AG04449 (cell line): Measurements from ENCODE around the gene RAB24.

Experiments
- CTCF ChIA-PET: fragments of 350-600 bp; formaldehyde crosslinking; extraction: SDS; loops from one replicate; lab custom pipeline; 2021; ENCODE audit warnings: antibody characterized with exemption; lab: Yijun Ruan, JAX
- POLR2A ChIA-PET: fragments of 400-600, 350-600 bp; formaldehyde crosslinking; extraction: SDS; loops from one replicate; lab custom pipeline; 2020; ENCODE audit warnings: antibody characterized with exemption, inconsistent platforms; lab: Yijun Ruan, JAX
- DNase-seq: peaks from one replicate; pipeline ENCODE4 v3.0.0-alpha.2; 2010; ENCODE audit warnings: low read depth, low spot score
- H3K4me3 ChIP-seq: 2 replicates; pipeline ENCODE4 v1.5.1; 2011; ENCODE audit warnings: low read depth, mild to moderate bottlenecking, control low read depth, low read length
- CTCF ChIP-seq: IDR thresholded peaks from one replicate; pipeline ENCODE4 v1.5.1; 2011; ENCODE audit warnings: mild to moderate bottlenecking, moderate library complexity, low read length, control low read depth, inconsistent platforms; ENCODE audit not compliant: insufficient read depth; ENCODE audit errors: missing control alignments

RAB24 gene

GRCh38 chr5:177256296-177256695, 47.2 kb downstream of the RAB24 start:
- POLR2A ChIA-PET, result no interaction called here

GRCh38 chr5:177253252-177253651, 50.3 kb downstream of the RAB24 start:
- no peak for TF ChIP-seq CTCF
- no peak overlapping the region for H3K4me3 ChIP-seq
- POLR2A ChIA-PET, result no interaction called here
- DNase-seq, result no peak
- CTCF ChIA-PET, result interaction anchor here (1.5 to 2.0 kb wide), 2 partner anchors 11 to 140 kb away, joined by 4 to 5 read pairs; no protein-coding TSS in a partner anchor

More at GRCh38 chr5:177256296-177256695, 47.2 kb downstream of the RAB24 start:
- CTCF ChIA-PET, result interaction anchor here (1.4 to 1.6 kb wide), 2 partner anchors 142 to 144 kb away, joined by 3 read pairs; no protein-coding TSS in a partner anchor
- TF ChIP-seq CTCF, result no peak
- H3K4me3 ChIP-seq, result no peak overlapping the region
- no peak for DNase-seq
